GM21529 (cell line): ENCODE data around the gene VPS25.
"Not testable (repeated sequence)": the region's sequence is repeated elsewhere in the genome, so short reads cannot be mapped to it uniquely, and the experiment has no call there.

Source experiments
- ATAC-seq: cut with Tn5 transposase; IDR thresholded peaks from one replicate; pipeline ENCODE4 v1.9.1; 2021; ENCODE audit not compliant: unreplicated experiment

Gene VPS25

GRCh38 chr17:42767512-42767911 lies 5.7 kb upstream of the VPS25 start:
- ATAC-seq, result no peak

DNA sequence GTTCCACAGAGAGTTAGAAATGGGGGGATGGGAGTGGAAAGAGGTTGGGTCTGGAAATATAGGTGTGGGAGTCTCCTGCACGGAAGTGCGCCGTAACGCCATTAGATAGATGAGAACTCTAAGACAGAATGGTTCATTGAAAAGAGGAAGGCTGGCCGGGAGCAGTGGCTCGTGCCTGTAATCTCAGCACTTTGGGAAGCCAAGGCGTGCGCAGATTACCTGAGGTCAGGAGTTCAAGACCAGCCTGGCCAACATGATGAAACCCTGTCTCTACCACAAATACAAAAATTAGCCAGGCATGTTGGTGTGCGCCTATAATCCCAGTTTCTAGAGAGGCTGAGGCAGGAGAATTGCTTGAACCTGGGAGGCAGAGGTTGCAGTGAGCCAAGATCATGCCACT lies 5.2 kb upstream of the VPS25 start:
- ATAC-seq, result not testable (repeated sequence)

GRCh38 chr17:42769964-42770363 lies 3.3 kb upstream of the VPS25 start:
- not testable (repeated sequence) for ATAC-seq

GRCh38 chr17:42772945-42773289 lies 332 bp upstream of the VPS25 start:
- no peak for ATAC-seq

DNA sequence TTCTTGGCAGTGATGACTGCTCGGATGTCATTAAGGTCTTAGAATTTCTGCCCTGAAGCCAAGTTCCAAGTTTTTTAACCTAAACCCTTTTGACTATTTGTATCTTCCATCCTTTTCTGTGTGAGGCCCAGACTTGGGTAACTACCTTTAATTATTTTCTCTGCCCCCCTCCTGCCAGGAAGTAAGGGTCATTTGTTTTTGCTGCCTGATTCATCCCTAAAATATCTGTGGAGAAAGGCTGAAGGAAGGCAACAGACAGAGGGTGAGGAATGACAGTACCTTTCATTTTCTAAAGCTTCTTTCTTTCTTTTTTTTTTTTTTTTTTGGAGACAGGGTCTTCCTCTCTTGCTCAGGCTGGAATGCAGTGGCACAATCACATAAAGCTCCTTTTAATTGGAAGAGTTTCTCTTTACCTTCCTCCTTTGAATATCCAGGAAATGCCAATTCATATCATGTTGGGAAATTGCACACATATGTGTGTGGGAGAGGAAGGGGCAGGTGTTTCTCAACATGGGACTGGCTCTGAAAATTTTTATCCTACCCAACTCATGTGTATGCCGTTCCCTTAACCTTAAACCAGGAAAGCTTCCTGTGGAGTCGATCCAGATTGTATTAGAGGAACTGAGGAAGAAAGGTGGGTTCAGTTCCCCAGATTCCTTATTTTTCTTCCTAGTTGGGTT lies 957 bp downstream of the VPS25 start:
- ATAC-seq, result no peak

DNA sequence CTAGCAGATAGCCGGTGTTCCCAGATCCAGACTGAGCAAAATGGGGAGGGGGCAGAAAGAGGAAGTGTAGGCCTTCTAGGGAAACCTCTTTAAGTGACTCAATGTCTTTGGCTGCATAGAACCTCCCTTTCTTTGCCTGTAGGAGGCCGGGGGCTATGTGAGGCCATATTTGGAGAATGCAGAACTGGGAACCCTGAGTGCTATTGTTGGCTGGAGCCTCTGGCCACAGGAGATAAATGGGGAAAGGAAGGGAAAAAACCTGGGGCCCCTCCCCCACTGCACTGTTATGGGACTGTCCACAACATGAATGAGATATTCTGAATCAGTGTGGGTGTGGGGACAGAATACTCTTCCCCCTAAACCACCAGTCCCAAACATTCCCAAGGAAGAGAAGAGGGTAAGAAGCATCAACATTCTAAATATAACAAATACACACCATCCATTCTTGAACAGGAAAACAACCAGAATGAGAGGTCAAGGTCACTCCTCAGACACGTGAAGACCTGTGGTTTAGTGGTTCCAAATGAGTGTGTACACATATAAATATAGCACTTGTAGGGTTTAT lies 2.4 kb downstream of the VPS25 start:
- no peak for ATAC-seq

GRCh38 chr17:42778570-42778969 lies 5.3 kb downstream of the VPS25 start:
- no peak for ATAC-seq

DNA sequence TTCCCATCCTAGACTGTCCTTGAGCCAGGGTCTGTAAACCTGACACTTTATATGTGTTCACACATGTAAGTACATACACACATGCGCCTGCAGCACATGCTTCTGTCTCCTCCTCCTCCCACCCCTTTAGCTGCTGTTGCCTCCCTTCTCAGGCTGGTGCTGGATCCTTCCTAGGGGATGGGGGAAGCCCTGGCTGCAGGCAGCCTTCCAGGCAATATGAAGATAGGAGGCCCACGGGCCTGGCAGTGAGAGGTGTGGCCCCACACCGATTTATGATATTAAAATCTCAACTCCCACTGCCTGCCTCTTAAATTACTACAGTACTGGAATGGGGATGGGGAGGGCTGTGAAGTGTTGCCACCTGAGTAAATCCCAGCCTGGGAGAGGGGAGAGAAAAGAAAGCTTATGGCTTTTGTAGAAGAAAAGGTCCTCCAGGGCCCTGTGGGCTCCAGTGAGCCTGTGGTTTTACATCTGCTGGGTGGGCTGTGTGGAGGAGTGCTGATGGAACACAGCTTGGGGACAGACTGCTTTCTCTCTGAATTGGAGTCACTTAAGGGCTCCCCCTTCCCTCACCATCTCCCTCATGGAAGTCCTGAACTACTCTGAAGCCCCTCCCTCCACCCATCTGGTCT lies 6.2 kb downstream of the VPS25 start:
- ATAC-seq, result no peak

DNA sequence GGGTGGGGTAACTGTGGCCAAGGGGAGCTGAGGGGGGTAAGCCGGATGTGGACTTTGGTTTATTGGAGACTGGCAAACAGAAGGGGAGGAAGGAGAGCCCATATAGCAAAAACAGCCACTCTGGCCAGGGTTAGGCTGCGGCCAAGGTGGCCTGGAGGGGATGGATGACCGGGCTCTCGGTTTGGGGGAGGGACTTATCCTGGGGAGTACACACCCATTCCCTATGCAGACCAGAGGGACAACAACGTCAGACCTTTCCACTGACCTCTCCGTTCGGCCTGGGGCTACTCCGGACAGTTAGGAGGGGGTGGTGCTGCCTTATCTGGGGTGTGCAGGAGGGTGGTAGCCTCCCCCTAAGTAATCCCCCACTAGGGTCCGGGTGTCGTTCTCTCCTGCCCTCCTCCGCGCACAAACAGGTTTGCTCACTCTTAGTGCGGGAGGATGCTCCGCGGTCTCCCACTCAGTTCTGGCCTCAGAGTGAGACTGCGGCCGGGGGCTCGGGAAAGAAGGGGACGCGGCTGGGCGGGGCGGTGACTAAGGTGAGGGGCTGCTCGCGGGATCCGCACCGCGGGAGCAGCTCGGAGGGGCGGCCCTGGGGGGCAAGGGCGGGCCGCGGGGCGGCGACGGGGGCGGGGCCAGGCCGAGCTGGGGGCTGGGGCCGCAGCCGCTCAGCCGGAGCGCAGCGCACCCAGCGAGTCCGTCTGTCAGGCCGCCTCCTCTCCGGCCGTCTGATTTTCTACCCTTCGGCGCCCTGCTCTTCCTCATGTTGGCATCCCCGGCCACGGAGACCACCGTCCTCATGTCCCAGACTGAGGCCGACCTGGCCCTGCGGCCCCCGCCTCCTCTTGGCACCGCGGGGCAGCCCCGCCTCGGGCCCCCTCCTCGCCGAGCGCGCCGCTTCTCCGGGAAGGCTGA lies 6.9 kb downstream of the VPS25 start, which contains the start of gene WNK4:
Gene WNK4, plus strand, starts transcription at position 675 of the 915 bp plus-strand sequence. Its CDS starts 89 bp downstream, at position 764.
- ATAC-seq, result no peak

GRCh38 chr17:42780851-42781638 lies 7.8 kb downstream of the VPS25 start:
- ATAC-seq, result no peak

- ATAC-seq, result no peak
These were observed 8.5 kb downstream of the VPS25 start for GRCh38 chr17:42781639-42782165.

DNA sequence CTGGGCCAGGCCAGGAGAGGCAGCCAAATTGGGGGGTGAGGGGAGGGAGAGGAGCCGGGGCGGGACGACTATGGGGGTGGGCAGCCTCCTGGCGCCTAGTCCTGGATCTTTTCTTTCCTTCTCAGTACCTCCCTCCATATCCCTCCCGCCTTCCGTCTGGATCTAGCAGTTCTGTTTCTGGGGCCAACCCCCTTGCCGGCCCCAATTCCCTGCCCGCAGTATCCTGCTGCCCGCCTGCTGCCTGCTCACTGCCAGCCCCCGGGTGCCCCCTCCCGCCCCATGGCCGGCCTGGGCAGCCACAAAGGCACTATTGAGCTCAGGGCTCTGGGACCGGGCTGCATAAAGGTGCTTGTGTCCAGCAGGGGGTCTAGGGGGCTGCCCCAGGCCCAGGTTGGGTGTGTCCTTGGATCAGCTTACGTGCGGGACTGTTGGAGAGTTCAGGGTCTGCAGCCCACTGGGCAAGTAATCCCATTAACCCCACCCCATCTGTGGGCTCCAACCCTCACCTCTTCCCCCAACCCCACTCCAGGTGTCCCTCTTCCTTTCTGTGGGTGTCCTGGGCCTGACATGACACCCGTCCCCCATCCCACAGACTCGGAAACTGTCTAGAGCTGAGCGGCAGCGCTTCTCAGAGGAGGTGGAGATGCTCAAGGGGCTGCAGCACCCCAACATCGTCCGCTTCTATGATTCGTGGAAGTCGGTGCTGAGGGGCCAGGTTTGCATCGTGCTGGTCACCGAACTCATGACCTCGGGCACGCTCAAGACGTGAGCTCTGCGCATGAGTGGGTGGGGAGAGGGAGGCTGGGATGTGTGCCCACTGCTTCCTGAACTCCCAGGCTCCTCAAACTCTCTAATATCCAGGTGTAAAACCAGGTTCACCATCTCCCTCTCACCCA lies 9.2 kb downstream of the VPS25 start:
- no peak for ATAC-seq

- ATAC-seq, result no peak
These were observed 10.0 kb downstream of the VPS25 start for GRCh38 chr17:42783062-42783790.

GRCh38 chr17:42783791-42784138 lies 10.5 kb downstream of the VPS25 start:
- ATAC-seq, result no peak

GRCh38 chr17:42784409-42784808 lies 11.2 kb downstream of the VPS25 start:
- ATAC-seq, result no peak

- no peak for ATAC-seq
These were observed 11.8 kb downstream of the VPS25 start for GRCh38 chr17:42784811-42785592.

- ATAC-seq, result no peak
These were observed 14.0 kb downstream of the VPS25 start for GRCh38 chr17:42787266-42787665.

GRCh38 chr17:42791948-42792347 lies 18.7 kb downstream of the VPS25 start:
- ATAC-seq, result no peak
